NAMALWA (cell line): ENCODE measurements around the gene MAGI1.
"Not testable (repeated sequence)": the region's sequence is repeated elsewhere in the genome, so short reads cannot be mapped to it uniquely, and the experiment has no call there.

Experiments used
- DNase-seq: peaks from one replicate; pipeline ENCODE4 v3.0.0-alpha.2; 2015; ENCODE audit warnings: low spot score

MAGI1 gene

DNA sequence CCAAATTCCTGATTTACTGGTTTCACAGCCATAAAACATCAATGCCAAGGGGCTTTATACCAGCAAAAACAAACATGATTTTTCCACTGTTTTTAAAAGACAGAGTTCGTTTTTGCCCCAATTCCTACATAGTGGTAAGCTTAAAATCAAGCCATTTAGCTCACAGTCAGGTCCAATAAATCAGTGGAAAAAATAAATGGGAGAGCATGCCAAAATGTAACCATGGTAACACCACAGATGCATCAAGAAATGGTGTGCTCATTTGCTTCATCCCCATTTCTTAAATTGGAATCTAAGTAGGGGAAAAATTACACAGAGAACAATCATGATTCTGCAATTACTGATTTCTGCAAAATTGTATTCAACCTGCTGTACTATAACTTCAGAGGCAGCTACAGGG, 418.8 kb downstream of the MAGI1 start:
- no peak for DNase-seq

DNA sequence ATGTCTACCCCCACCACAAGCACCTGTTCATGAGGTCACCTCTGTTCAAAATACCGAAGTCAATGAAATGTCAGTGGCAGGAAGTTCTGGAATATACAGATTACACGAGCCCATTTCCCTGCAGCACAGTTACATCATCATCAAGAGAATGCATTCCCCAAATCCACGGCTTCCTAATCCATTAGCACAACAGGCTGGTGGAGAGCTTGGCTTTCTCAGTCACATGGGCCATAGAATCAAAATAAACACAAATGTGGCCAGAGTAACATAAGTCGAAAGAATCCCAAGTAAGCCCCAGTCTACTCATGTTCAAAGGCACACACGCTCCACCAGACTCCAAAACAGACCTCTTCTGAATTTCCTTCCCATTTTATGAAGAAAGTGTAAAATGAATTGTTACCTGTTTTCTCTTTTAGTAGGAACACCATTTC, 419.3 kb downstream of the MAGI1 start:
- no peak for DNase-seq

DNA sequence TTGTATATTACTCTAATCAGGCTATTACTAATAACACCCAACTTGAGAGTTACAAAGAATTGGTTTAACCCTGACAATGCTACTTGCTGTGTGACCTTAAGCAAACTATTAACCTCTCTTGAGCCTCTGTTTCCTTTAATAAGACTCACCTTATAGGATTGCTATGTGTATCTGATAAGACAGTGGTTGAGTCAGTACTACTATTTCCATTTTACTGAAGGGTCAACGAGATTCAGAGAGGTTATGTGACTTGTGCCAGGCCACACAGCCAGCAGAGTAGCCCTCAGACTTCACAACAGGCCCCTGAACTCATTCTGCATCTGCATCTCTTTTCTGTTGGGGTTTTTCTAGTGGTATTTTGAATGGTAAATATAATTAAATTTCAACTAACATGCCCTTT, 420.1 kb downstream of the MAGI1 start:
- DNase-seq = no peak

DNA sequence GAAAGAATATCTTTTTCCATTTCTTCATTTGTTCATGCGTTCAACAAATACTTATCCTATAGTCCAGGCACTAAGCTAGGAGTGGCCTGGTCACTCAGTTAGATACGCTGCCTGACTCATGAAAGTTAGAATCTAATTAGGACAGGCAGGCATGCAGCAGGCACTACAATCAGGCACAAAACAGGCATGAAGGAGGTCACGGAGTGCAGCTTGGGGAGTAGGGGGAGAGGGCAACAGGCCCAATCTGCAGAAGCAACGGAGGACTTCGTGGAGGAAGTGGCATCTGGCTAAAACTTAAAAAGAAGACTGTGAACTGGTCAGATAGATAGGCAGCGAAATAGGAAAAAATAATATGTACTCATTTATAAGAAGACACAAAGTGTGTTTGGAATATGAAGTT, 420.9 kb downstream of the MAGI1 start:
- DNase-seq = no peak

DNA sequence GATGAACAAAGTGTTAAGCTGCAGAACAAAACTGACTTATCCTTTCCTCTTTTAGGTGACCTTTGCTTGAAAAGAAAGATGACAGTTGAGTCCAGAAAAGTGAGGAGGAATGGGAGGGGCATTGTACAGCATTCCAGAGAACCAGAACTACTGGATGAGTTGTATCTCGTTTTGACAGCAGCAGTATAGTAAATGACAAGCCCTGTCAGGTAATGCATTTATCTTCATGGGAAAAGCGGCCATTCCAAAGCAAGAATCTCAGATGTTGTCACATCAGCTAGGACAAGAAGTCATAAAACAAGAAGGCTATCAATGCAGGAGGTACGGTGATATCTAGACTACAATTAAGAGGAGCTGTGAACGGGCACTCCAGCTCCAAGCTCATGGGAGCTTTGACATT, 421.5 kb downstream of the MAGI1 start:
- DNase-seq = no peak

DNA sequence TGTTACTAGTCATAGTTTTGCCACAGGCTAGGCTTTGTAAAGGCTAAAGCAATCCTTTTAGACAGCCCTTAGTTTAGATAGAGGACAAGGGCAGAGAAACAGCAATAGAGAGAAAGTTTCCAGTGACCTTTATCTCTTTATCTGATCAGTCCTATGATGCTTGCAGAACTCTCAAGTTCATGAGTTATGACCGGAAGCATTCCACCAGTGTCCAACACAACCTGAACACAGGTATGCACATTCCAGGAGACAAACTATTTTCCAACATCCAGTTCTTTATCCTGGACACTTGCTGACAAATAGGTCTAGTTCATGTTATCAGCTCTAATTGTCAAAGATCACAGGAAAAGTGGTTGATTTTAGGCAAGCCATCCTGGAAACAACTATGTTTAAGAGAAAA, 422.2 kb downstream of the MAGI1 start:
- no peak for DNase-seq

DNA sequence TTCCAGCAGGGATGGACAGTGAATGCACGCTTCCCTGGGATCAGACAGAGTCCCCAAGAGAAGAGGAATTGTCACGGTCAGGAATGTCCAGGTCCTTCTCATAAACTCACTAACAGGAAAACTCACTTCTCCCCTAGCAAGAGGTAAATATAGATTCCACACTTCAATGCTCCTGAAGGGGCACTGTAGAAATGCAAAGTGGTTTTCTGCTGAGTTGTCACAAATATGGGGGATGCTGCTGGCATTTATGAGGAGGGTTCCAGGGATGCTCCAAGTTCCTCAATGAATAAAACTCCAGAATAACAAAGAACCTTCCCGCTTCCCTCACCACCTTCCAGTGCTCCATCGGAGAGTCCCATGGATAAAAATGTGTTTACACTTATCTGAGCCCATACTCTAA, 423.4 kb downstream of the MAGI1 start:
- DNase-seq = no peak

DNA sequence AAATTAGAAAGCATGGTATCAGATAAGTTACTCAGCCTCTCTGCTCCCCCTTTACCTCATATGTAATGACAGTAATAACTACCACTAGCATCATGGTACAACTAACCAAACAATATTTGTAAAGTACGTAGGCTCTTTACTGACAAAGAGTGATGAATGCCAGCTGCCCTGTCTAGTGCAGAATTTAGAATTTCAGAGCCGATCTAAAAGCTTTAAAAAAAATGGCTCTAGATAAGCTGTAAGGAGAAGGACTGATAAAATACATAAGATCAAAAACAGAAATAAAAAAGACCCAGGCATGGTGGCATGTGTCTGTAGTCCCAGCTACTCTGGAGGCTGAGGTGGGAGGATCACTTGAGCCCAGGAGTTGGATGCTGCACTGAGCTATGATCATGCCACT, 424.1 kb downstream of the MAGI1 start:
- no peak for DNase-seq

DNA sequence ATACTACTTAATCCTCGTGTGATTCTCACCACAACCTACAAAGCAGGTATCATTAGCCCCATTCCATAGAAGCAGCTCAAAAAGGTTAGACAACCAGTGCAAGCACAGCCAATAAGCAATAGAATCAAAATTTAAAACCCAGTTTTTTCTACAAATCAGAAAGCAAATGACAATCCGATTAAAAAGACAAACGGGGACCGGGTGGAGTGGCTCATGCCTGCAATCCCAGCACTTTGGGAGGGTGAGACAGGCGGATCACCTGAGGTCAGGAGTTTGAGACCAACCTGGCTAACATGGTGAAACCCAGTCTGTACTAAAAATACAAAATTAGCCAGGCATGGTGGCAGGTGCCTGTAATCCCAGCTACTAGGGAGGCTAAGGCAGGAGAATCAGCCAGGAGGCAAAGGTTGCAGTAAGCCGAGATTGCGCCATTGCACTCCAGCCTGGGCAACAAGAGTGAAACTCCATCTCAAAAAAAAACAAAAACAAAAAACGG, 430.7 kb downstream of the MAGI1 start:
- DNase-seq = not testable (repeated sequence)

DNA sequence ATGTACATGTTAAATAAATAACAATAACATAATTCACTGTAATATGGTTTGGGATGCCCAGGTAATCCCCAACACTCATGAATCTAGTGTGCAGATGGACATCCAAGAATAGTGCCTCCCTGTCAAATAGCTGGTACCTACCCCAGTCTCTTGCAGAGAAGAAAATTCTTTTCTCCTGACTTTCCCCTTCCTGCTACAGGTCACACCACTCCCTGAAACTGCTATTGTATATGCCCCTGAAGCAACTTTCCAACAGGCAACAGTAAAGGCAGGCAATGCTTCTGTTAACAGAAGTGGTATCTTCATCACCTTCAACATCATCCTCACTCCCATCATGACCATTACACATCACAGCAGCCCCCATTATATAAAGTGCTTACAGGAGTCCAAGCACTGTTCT, 431.6 kb downstream of the MAGI1 start:
- DNase-seq = no peak

DNA sequence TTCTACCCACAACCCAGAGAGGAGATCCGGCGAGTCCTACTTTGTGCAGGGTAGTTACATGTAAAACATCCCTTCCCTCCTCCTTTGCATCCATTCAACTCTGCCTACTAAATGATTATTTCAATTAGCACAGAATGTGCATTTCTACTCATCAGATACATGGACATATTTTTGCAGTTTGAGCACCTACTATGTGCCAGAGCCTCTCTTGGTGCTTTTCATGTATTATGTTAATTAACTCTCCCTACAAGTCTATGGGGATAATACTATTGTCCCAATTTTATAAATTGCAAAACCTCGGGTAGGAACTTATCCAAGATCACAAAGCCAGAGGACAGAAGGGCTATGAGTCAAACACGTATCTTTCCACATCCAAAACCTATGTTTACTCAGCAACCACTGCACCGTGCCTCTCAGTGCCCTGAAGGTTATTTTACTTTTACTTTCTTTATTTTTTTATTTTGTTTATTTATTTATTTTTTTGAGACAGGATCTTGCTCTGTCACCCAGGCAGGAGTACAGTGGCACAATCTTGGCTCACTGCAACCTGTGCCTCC, 432.8 kb downstream of the MAGI1 start:
- DNase-seq = no peak

DNA sequence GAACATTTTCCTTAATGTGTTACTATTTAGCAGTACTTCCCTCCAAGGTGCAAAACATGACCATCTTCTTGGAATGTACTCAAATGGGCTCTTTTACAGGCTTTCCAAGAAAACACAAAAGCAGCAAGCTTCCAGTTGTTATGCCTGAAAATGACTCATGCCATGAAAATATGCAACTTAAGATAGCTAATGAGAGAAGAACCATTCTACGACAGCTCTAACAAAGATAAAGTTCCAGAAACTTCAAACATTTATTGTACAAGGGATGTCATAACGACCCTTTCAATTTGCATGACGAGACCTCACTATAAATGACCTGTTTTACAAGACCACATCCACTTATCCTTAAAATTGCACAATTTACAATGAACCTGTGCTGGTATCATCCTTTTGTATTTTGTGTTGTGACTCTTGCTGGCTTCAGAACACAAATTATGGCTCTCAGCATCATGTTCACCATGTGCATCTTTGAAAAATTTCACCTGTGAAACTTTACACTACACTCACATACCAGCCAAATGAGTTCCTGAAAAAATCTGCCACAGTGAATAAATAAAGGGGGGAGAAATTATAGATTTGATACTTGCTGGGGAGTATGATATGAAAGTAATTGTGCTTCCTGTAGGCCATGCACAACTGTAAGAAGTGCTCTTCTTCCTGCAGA, 433.7 kb downstream of the MAGI1 start:
- DNase-seq = no peak

DNA sequence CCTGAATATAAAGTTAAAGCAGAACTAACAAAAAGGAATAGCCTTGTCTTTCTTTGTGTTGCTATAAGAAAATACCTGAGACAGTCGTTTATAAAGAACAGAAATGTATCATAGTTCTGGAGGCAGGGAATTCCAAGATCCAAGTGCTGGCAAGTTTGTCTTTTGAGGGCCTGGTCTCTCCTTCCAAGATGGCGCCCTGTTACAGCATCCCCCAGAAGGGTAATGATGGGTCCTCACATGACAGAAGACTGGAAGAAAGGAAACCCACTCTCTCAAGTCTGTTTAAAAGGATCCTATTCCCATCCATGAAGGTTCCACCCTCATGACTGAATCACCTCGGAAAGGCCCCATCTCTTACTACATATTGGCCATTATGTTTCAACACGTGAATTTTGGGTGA, 435.1 kb downstream of the MAGI1 start:
- no peak for DNase-seq

DNA sequence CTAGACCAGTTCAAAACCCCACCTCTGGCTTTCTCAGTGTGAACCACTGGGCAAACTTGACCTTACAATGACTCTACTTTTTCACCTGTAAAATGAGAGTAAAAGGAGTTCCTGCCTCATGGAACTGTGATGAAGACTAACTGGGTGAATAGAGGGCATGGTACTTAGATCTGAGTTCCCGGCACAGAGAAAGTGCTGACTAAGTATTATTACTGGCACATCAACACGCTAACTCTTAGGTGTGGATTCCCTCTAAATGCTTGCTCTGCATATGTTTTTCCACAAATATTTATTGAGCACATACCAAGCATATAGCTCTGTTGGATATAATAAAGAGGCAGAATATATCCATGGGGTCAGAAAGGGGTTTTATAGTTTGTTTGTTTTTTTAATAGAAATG, 437.8 kb downstream of the MAGI1 start:
- DNase-seq = no peak

DNA sequence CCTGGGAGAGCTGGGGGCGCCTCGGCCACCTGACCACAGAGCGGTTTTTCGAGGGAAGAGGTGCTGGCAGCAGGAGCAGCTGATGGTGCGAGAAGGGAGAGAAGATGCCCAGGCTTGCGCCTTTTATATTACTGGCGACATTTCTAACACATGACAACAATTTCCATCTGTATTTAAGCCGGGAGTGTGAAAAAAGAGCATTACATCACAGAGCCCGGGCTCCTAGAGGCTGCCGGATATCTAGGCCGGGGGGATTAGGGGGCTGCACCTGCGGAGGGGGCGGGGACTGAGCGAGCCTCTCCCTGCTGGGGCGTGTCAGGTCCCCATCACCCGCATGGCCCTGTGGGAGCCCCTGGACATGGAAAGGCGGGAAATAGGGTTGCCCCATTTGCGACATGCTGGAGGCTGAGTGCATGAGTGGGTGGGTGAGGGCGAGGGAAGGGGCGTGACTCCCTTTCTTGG, 440.7 kb downstream of the MAGI1 start:
- DNase-seq = no peak

DNA sequence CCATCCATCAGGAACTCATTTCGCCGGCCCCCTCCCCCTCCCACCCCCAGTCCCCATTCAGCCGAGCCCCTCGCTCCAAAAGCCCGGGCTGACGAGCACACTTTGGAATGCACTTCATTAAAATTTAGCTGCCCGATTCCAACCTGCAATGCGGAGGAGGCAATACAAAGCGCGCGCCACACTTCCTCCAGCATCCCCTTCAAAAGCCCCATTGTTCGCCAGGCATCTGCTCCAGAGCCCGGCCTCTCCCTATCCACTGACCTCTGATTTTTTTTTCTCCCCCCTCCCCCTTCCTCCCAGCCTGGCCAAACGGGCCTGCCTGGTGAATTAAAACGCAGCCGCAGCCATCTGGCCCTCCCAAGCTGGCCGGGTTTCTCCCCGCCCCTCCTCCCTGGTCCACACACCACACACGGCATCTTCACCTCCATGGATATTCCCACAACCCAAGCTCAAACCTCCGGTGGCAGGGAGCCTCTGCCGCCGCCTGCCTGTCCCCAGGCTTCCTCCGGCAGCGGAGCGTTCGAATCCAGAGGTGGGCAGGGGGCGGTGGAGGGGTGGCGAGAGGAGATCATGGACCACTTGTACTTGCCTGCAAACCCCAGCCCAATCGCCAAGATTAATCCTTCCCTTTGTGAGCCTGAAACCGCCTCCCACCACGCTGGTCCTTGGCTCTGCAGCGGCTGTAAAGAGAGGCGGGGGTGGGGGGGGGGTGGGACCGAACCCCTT, 441.3 kb downstream of the MAGI1 start:
- no peak for DNase-seq

DNA sequence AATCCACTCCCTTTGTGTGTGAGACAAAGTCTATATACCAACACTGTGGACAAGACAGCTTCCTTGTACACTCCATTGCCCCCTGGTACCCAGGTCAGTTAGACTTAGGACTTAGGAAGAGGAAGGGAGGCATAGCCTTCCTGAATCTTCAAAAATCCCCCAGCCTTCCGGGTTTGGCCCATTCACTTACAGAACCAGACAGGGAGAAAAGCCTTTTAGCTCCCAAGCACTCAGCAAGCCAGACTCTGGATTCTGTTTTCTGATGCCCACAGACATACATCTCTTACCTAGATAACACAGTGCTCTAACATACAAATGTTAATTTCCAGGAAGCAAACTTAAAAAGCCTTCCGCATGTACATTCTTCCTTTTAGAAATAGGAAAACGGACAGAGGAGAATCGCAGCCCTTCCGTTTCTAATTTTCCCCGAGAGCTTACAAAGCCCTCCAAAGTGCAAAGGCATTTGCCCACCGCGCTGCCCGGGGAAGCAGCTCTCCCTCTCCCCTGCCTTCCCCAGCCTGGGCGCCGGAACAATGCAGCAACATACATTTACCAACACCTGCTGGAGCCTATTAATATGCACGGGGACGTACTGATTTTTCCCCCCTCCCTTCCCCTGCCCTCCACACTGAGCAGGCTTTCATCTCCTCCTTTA, 442.0 kb downstream of the MAGI1 start:
- no peak for DNase-seq

DNA sequence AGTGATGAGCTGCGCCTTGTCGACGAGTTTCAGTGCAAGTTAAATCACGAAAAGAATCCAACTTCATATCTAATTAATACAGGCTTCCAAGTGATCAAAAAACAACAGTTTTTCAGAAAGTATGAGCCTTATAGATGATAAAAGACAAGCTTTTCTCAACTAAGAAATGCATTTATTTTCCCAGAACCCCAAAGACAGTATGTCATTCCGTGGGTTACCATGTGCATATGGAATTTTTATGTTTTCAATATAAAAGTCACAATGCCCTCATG, 442.8 kb downstream of the MAGI1 start:
- no peak for DNase-seq

DNA sequence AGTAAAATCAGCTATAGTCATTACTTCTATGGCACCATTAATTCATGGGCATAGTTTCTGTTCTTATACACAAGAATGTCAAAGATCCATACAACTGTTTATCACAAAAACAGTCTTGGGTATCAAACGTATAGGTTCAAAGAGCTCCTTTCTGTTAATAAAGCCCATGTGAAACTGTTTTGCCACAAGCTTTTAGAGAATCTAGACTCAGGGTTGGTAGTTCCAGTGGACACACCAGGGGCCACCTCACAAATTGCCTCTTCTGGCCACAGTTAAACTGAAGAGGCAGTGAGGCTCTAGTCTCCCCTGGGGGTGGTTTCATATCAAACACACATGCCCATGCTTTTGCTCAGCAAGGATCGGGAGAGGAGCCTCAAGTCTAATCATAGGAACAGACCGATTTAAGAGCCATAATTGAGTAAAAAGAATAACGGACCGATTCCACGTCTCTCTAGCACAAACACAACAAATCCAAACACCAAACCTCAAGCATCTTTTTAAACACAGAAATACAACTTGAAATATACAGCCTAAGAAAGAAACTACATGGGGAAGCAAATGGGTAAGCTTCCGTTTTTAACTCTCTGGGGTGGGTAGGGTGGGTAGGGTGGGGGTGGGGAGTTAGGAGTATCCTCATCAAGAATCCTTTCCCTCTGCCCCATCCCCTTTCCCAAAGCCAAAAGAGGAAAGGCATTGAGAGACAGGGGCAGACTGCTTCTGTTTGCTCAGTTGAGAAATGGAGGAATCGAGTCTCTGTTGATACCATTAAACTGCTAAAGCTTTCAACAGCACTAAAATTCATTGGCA, 443.3 kb downstream of the MAGI1 start:
- no peak for DNase-seq

DNA sequence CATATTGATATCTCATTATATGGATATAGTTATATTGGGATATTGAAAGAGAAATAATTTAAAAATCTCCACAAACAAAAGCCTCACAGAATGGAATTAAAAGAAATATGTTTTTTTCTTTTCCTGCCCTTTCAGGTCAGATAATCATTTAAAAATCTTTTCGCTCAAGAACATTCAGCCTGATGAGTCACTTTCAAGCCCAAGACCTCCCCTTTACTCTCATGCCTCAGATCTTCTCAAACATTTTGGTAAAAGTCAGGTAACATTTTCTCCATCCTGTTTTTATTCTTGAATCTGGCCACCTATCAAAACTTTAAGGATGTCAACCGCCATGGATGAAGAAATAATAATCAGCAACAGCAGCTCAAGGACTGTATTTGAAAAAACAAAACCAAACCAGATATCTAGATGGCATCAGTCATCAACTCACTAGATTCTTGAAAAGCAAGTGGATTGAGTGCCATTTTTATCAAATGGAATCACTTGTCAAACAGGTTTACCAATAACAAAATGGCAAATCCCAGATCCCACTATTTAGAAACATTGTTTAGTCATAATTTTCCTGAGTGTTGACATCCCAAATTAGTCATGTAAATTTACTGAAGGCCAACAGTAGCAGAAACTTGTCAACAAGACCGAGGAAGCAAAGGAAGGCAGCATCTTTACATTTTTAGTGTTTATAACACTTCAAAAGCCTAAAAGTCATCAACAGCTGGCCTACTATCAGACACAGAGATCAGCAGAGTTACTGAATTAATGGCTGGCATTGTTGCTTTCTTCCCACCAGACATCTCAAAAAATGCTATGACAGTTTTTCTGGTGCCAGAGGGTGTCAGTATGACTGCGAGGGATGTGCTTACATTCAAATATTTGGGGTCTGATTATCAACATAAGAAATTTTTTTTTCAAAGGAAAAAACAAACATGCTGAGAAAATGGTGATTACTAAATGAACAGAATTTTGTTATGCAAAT, 444.7 kb downstream of the MAGI1 start:
- DNase-seq = no peak

DNA sequence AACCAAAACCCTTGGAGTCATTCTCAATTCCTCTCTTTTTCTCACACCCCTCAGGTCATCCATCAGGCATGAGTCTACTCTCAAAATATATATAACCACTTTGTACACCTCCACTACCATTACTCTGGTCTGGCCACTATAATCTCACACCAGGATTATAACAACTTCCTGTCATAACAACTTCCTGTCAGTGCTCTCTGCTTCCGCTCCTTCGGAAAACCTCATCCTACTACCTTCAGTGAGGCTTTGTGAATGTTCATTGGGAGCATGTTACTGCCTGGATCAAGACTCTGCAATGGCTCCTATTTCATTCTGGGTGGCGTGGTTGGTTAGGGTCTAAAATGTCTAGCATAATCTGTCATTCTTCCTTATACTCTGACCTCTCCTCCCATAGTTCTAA, 447.4 kb downstream of the MAGI1 start:
- no peak for DNase-seq
